Measurements from ENCODE around the gene CD177. TPM values are rescaled to one million over a fixed set of nuclear protein-coding genes. Genes with fewer than 3 reads are reported as not detected.

The CD177 gene
- total RNA-seq, 1 experiment from 2014 or later: 0.09 TPM

DNA sequence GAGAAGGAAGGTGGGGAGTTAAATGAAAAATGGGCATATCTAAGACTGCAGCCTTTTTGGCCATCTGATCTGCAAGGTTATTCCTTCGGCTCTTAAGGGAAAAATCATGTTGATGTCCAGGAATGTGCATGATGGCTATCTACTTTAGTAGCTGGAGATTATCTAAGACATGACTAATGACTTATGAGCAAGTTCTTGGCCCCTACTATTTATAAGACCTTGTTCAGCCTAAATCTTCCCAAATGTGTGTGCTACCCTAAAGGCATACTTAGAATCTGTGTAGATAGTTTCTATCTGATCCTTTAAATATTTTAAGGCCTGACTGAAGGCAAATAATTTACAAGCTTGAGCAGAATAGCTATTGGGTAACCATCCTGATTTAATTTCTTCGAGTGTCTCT, 41.8 kb upstream of the CD177 start:
- H4K8ac ChIP-seq (replicated peaks; ENCODE audit: insufficient read length, low read depth, low read length): no peak overlapping the region
- no peak overlapping the region for H3T11ph ChIP-seq (ENCODE audit: low read length)
- no peak overlapping the region for H2AK5ac ChIP-seq (ENCODE audit: insufficient read length, low read length)
- H4K20me1 ChIP-seq (ENCODE audit: control insufficient read depth, insufficient read depth, insufficient read length): no peaks in the 10 kb centered on the region
- H3K4me1 ChIP-seq (ENCODE audit: insufficient read depth, low read length): no peaks in the 10 kb centered on the region
- H2BK120ac ChIP-seq (ENCODE audit: low read depth, low read length, poor library complexity, severe bottlenecking): no peak overlapping the region
- no peak overlapping the region for H2BK5ac ChIP-seq (ENCODE audit: insufficient read length, low read length)
- H4K5ac ChIP-seq (ENCODE audit: insufficient read length, low read depth, low read length): no peak overlapping the region
- H3K27ac ChIP-seq (ENCODE audit: insufficient read length, low read depth, low read length): no peak overlapping the region
- Mint-ChIP-seq H3K36me3 (ENCODE audit: insufficient read depth in 1 of 3, low read depth in 3 of 3) (peaks cover 0 to 12% (median 5%) of the 10 kb centered on the region in 3 experiments; a peak in 3 of 7 replicates), H3K27me3 (ENCODE audit: low read depth) (peaks cover under 1% of the 10 kb centered on the region), H3K4me3 (no peak overlapping the region), H3K4me1 (no peaks in the 10 kb centered on the region), H3K27ac (no peak overlapping the region), H3K9me3 (peaks cover 89 to 93% of the 10 kb centered on the region in 2 experiments)
- H3K4ac ChIP-seq (ENCODE audit: low read depth, low read length): no peak overlapping the region
- H3K27me3 ChIP-seq (ENCODE audit: insufficient read depth, low read length): 0 out of 2 replicates have a peak, but pooled peaks cover 2% of the 10 kb centered on the region
- peaks cover 14% of the 10 kb centered on the region for H3K9me3 ChIP-seq (ENCODE audit: control insufficient read depth, low read depth, low read length)
- H3K4me2 ChIP-seq (ENCODE audit: insufficient read depth, insufficient read length, low read length): no peak overlapping the region
- TF ChIP-seq, protein P1, sequence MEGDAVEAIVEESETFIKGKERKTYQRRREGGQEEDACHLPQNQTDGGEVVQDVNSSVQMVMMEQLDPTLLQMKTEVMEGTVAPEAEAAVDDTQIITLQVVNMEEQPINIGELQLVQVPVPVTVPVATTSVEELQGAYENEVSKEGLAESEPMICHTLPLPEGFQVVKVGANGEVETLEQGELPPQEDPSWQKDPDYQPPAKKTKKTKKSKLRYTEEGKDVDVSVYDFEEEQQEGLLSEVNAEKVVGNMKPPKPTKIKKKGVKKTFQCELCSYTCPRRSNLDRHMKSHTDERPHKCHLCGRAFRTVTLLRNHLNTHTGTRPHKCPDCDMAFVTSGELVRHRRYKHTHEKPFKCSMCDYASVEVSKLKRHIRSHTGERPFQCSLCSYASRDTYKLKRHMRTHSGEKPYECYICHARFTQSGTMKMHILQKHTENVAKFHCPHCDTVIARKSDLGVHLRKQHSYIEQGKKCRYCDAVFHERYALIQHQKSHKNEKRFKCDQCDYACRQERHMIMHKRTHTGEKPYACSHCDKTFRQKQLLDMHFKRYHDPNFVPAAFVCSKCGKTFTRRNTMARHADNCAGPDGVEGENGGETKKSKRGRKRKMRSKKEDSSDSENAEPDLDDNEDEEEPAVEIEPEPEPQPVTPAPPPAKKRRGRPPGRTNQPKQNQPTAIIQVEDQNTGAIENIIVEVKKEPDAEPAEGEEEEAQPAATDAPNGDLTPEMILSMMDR (conservative IDR thresholded peaks at IDR 0.05): no peak
- no peak overlapping the region for H2BK12ac ChIP-seq (ENCODE audit: insufficient read length, low read depth, low read length)
- H2BK15ac ChIP-seq (ENCODE audit: low read depth, low read length): no peak overlapping the region
- no CpG with 5 or more reads among the region's 2 CpGs for WGBS (ENCODE audit: extremely low coverage, insufficient read length, low lambda C conversion rate)
- no peak overlapping the region for H2AFZ ChIP-seq (ENCODE audit: low read length)
- DNase-seq: no peak
- no peak overlapping the region for H3K18ac ChIP-seq (ENCODE audit: insufficient read length, low read depth, low read length)
- no peaks in the 10 kb centered on the region for H3K23me2 ChIP-seq (ENCODE audit: insufficient read length, low read depth, low read length, poor library complexity, severe bottlenecking)
- no peak overlapping the region for H4K91ac ChIP-seq (ENCODE audit: insufficient read length, low read depth, low read length)
- no peaks in the 10 kb centered on the region for H3K79me1 ChIP-seq (ENCODE audit: insufficient read depth, low read depth, low read length, poor library complexity, severe bottlenecking)
- H3K14ac ChIP-seq (ENCODE audit: insufficient read depth, low read length): no peak overlapping the region
- no peak overlapping the region for H2BK20ac ChIP-seq (ENCODE audit: low read depth, low read length, poor library complexity, severe bottlenecking)
- H3K23ac ChIP-seq (ENCODE audit: insufficient read length, low read depth, low read length): no peak overlapping the region
- H3K56ac ChIP-seq (ENCODE audit: insufficient read length, low read depth, low read length): no peak overlapping the region
- H3K79me2 ChIP-seq (ENCODE audit: insufficient read depth, low read length): no peaks in the 10 kb centered on the region
- no peak overlapping the region for H3K9ac ChIP-seq (ENCODE audit: extremely low read depth, insufficient read length, low read length)

Data from H9 (cell line).